Loucy (cell line): Measurements from ENCODE around the gene GSK3B.

Source experiments
- H2AFZ ChIP-seq: fragments of 200-600 bp; sonication (generic); 2 replicates; pipeline ENCODE4 v1.6.0; 2016; ENCODE audit warnings: antibody characterized with exemption, mild to moderate bottlenecking, low read length, moderate library complexity
- H3F3A ChIP-seq: fragments of 200-600 bp; 2 replicates; pipeline ENCODE4 v1.6.0; 2016; ENCODE audit warnings: antibody characterized with exemption, low read depth, mild to moderate bottlenecking
- H3K27me3 ChIP-seq: fragments of 200-600 bp; sonication (generic); 2 replicates; pipeline ENCODE4 v1.6.1; 2014; ENCODE audit warnings: low read length, mild to moderate bottlenecking; ENCODE audit not compliant: insufficient read depth, poor library complexity, severe bottlenecking
- H3K36me3 ChIP-seq: fragments of 200-600 bp; sonication (generic); 2 replicates; pipeline ENCODE4 v1.6.1; 2016; ENCODE audit warnings: low read length; ENCODE audit not compliant: insufficient read depth
- H3K4me1 ChIP-seq: fragments of 200-600 bp; sonication (generic); 2 replicates; pipeline ENCODE4 v1.5.1; 2014; ENCODE audit warnings: low read length, mild to moderate bottlenecking; ENCODE audit not compliant: insufficient read depth, poor library complexity, severe bottlenecking
- H3K4me2 ChIP-seq: fragments of 200-600 bp; sonication (generic); 2 replicates; pipeline ENCODE4 v1.6.0; 2014; ENCODE audit warnings: antibody characterized with exemption, low read length, low read depth, mild to moderate bottlenecking; ENCODE audit not compliant: poor library complexity, severe bottlenecking
- H3K4me3 ChIP-seq: fragments of 200-600 bp; sonication (generic); 2 replicates; pipeline ENCODE4 v1.5.1; 2014; ENCODE audit warnings: low read length, mild to moderate bottlenecking, mixed read lengths; ENCODE audit not compliant: poor library complexity, severe bottlenecking
- H3K79me2 ChIP-seq: fragments of 200-600 bp; sonication (generic); 2 replicates; pipeline ENCODE4 v1.6.1; 2014; ENCODE audit warnings: low read length; ENCODE audit not compliant: insufficient read depth
- H3K9ac ChIP-seq: fragments of 200-600 bp; sonication (generic); 2 replicates; pipeline ENCODE4 v1.6.0; 2014; ENCODE audit warnings: mild to moderate bottlenecking, low read depth, low read length, moderate library complexity; ENCODE audit not compliant: poor library complexity, severe bottlenecking
- H3K9me2 ChIP-seq: fragments of 200-600 bp; sonication (generic); replicated peaks from 2 replicates; pipeline ENCODE4 v1.6.1; 2016; ENCODE audit warnings: low read depth, low read length, mixed read lengths
- H3K9me3 ChIP-seq: fragments of 200-600 bp; sonication (generic); 2 replicates; pipeline ENCODE4 v1.6.1; 2014; ENCODE audit warnings: mild to moderate bottlenecking, antibody characterized with exemption, low read length, low read depth; ENCODE audit not compliant: insufficient read depth
- H4K20me1 ChIP-seq: fragments of 200-600 bp; sonication (generic); 2 replicates; pipeline ENCODE4 v1.6.0; 2014; ENCODE audit warnings: antibody characterized with exemption, low read length, mild to moderate bottlenecking; ENCODE audit not compliant: insufficient read depth, poor library complexity, severe bottlenecking
- EZH2phosphoT487 ChIP-seq: fragments of 200-600 bp; IDR thresholded peaks from 2 replicates; pipeline ENCODE4 v1.6.1; 2018; ENCODE audit warnings: antibody characterized with exemption, mild to moderate bottlenecking, moderate library complexity, borderline replicate concordance
- TF ChIP-seq, protein P1 (sequence below): fragments of 200-600 bp; sonication (generic); conservative IDR thresholded peaks from 2 replicates; pipeline ENCODE4 v1.5.1; 2014; ENCODE audit warnings: mild to moderate bottlenecking, antibody characterized with exemption, low read length

The GSK3B gene

DNA sequence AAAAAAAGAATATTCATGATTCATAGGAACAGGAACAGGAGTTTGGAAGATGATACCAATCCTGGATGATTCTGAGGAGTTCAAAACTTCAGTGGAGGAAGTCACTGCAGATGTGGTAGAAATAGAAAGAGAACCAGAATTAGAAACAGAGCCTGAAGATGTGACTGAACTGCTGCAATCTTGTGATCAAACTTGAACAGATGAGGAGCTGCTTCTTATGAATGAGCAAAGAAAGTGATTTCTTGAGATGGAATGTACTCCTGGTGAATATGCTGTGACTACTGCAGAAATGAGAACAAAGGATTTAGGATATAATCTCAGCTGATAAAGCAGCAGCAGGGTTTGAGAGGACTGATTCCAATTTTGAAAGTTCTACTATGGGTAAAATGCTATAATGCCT, 72.7 kb downstream of the GSK3B start:
- H3K4me3 ChIP-seq = no peak overlapping the region
- no peak overlapping the region for H2AFZ ChIP-seq
- no peaks in the 10 kb centered on the region for H3K9me2 ChIP-seq
- H3K79me2 ChIP-seq = peaks cover 98% of the 10 kb centered on the region
- H3K9ac ChIP-seq = no peak overlapping the region
- H3K9me3 ChIP-seq = no peaks in the 10 kb centered on the region
- H3K4me1 ChIP-seq = no peaks in the 10 kb centered on the region
- H3K36me3 ChIP-seq = peaks cover 5% of the 10 kb centered on the region; the same call in 1 of the 2 replicates
- TF ChIP-seq, protein P1, sequence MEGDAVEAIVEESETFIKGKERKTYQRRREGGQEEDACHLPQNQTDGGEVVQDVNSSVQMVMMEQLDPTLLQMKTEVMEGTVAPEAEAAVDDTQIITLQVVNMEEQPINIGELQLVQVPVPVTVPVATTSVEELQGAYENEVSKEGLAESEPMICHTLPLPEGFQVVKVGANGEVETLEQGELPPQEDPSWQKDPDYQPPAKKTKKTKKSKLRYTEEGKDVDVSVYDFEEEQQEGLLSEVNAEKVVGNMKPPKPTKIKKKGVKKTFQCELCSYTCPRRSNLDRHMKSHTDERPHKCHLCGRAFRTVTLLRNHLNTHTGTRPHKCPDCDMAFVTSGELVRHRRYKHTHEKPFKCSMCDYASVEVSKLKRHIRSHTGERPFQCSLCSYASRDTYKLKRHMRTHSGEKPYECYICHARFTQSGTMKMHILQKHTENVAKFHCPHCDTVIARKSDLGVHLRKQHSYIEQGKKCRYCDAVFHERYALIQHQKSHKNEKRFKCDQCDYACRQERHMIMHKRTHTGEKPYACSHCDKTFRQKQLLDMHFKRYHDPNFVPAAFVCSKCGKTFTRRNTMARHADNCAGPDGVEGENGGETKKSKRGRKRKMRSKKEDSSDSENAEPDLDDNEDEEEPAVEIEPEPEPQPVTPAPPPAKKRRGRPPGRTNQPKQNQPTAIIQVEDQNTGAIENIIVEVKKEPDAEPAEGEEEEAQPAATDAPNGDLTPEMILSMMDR = no peak
- no peak for TF ChIP-seq EZH2phosphoT487
- no peak overlapping the region for H3K4me2 ChIP-seq
- H3F3A ChIP-seq = no peaks in the 10 kb centered on the region
- no peaks in the 10 kb centered on the region for H3K27me3 ChIP-seq
- peaks cover 98% of the 10 kb centered on the region for H4K20me1 ChIP-seq

DNA sequence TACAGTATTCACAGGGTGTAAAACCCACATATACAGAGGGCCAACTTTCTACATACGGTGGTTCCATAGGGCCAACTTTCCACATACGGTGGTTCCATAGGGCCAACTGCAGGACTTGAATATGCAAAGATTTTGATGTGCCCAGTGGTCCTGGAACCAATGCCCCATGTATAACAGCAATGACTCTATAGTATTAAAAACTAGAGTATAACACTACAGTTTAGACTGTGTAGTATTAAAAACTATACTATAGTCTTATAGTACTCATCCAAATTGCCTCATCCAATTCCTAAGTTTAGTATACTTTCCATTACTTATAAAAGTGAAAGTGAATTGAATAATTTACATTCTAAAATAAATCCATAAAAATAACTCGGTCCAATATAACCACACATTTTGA, 75.9 kb downstream of the GSK3B start:
- Histone ChIP-seq H3K9ac (no peak overlapping the region), H3K4me1 (no peaks in the 10 kb centered on the region), H3K9me2 (no peaks in the 10 kb centered on the region), H3K79me2 (peaks cover 98% of the 10 kb centered on the region), H3K9me3 (no peaks in the 10 kb centered on the region), H3K27me3 (no peaks in the 10 kb centered on the region), H2AFZ (no peak overlapping the region), H3F3A (no peaks in the 10 kb centered on the region), H3K4me2 (no peak overlapping the region), H4K20me1 (peaks cover 97% of the 10 kb centered on the region), H3K4me3 (no peak overlapping the region), H3K36me3 (peaks cover 5% of the 10 kb centered on the region; the same call in 1 of the 2 replicates)
- no peak for TF ChIP-seq EZH2phosphoT487
- TF ChIP-seq, protein P1 = no peak

DNA sequence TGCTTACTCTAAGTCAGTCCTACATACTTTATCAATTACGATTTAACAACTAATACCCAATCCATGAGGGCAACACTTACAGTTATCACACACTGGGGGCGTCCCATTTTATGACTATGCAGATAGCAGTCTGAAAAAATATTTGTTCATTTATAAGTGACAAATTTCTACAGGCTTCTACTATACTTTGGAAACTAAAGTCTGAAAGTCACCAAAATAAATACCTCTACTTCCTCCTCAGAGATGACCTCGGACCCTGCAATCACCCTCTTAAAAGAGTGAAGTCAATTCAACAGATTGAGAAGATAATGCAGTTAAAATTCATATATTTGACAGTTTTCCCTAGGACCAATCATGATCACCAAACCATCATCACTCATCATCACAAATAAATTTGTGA, 76.6 kb downstream of the GSK3B start:
- Histone ChIP-seq H3K9me2 (no peaks in the 10 kb centered on the region), H3K9me3 (no peaks in the 10 kb centered on the region), H3K4me1 (no peaks in the 10 kb centered on the region), H3K79me2 (peaks cover 98% of the 10 kb centered on the region), H3F3A (no peaks in the 10 kb centered on the region), H2AFZ (no peak overlapping the region), H3K4me3 (no peak overlapping the region), H3K4me2 (no peak overlapping the region), H3K9ac (no peak overlapping the region), H3K27me3 (no peaks in the 10 kb centered on the region), H4K20me1 (peaks cover 97% of the 10 kb centered on the region), H3K36me3 (peaks cover 5% of the 10 kb centered on the region; the same call in 1 of the 2 replicates)
- TF ChIP-seq, protein P1 = no peak
- TF ChIP-seq EZH2phosphoT487 = no peak
